Left lobe of liver (tissue), 2 donors: ENCODE measurements around the gene ITSN1. TPM values are rescaled to one million over a fixed set of nuclear protein-coding genes. Genes with fewer than 3 reads are reported as not detected.

Experiments used
- ATAC-seq: fragments of 200-7000 bp; cut with Tn5 transposase; one replicate; pipeline ENCODE4 v1.9.1; 2020; ENCODE audit warnings: mild to moderate bottlenecking, moderate library complexity
- DNase-seq: peaks from one replicate; pipeline ENCODE4 v3.0.0-alpha.2; 2020; ENCODE audit warnings: low spot score
- total RNA-seq: library from RNA; stranded (reverse); gene quantifications from one replicate; pipeline ENCODE4 v1.2.1, GENCODE V29; 2021
- donor health status: DM: no; HTN: no; CAD: no; lungs with moderate emphysema.
- donor health status: DM: no; HTN: yes; CAD: no.

The ITSN1 gene
- total RNA-seq, 1 donor from 2014 or later = 33.6 TPM

DNA sequence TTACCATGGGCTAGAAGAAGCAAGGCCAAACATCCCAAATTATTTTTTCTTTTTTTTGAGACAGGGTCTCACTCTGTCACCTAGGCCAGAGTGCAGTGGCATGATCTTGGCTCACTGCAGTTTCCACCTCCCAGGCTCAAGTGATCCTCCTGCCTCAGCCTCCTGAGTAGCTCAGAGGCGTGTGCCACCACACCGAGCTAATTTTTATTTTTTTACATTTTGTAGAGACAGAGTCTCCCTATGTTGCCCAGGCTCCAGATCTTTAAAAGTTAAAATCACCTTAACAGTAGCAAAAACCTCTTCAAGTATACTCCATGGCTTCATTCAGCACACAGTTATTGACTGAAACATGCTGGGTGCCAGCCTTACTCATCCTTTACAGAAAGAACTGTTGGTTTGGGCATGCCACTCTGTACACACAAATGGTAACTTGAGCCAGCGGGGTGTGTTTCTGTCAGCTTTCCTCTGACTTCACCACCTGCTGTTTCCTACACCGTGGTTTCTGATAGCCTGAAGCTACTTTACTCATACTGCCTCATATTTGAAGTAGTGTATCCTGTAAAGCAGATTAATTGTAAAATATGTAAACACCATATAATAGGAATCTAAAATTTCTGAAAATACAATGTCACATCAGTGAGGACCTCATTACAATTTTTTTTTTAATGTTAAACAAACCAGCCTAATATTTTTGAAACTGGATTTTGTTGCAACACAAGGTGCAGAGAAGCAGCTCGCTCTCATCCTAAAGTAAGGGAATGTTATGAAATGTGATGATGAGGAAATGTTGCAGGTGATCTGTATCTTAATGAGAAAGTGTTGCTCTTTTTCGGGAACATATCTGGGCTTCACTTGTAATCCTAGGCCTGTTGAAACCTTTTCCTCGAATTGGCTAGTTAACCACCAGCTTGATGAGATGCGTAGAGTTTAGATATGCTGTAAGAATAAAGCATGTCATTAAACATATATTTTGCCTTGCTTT lies 159.4 kb downstream of the ITSN1 start:
- DNase-seq (peak; percentile 66), ATAC-seq (peak; percentile 87)

DNA sequence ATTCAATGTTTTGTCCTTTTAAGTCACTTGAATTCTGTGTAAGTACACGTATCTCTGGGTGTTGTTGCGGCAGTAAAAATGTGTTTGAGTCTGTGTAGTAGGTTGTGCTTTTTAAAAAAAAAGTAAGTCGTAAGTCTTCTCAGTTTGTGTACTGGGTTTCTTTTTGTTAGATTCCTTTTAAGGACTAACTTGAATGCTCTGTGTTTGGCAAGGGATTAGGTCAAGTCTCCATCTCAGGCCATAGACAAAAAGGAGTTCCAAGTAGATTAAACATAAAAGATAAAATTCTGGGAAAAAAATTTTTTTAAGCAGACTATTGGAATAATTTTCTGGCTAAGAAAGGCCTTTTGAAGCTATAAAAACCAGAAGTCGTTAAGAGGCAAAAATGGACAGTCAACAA lies 160.2 kb downstream of the ITSN1 start:
- DNase-seq (no peak), ATAC-seq (no peak)

DNA sequence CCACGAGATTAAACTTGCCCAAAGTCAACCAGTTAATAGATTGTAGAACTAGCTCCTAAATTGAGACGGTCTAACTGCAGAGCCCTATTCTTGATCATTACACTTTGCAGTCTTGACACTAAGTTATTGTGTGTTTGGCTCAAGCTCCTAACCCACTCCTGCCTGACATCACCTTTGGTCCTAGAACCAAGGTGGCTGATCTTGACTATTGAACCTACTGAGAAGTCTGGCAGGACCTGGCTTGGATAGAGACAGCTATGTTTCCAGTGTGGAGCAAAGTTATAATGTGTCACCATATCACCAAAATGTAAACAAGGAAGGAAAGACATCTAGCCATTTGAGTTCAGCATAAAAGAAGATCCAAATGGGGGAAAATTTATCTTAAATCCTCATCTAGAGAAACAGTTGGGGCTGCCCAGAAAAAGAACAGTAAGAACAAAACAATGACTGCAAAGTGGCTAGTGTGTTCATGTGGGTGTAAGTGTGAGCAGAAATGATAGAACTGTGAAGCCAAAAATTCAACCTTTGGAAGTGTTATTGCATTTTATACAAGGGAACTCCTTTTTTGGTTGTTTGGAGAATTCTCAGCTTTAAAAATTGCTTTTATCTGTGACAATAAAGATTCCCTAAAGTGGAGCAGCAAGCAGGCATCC lies 166.5 kb downstream of the ITSN1 start:
- DNase-seq (no peak), ATAC-seq (peak; percentile 56)

DNA sequence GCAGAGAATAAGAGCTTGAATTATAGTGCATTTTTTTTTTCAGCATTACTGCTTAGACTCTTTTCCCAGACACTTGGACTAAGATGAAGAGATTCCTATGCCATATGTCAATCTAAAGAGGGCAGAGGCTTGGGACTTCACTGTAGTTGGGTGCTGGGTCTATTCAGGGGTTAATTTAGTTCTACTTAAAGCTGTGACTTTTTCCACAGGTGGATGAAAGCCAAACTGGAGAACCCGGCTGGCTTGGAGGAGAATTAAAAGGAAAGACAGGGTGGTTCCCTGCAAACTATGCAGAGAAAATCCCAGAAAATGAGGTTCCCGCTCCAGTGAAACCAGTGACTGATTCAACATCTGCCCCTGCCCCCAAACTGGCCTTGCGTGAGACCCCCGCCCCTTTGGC lies 168.5 kb downstream of the ITSN1 start:
- ATAC-seq (no peak), DNase-seq (no peak)

DNA sequence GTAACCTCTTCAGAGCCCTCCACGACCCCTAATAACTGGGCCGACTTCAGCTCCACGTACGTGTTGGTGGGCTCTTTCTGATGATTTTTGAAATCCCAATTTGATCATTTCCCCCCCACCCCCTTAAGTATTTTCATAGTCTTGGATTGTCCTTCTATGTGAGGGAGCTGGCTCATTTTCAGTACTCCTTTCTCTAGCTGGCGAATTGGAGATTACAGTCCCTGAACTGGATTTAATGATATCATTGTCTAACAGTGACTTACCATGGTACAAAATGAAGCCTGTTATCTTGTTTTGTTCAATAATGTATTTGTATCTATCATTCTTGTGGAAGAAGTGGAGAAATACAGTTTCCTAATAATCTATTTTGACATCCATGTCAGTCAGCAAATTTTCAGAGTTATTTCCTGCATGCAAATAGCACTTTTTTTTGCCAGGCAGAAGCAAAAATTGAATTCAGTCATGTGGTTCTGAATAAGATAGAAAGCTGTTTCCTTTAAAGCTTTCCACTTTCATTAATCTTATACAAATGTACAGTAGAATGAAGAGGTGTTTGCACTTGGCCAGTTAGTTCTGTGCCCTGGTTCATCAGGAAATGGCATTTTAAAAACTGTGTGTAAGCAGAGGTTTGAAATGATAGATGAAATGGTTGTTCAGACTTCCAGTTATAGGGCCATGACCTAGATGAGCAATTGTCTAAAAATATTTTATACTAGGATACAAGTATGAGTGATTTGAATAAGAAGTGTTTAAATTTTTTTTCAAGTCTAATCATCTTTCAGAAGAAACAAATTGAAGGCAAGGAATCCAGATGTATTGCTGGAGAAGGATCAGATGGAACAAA lies 169.1 kb downstream of the ITSN1 start:
- DNase-seq = no peak
- no peak for ATAC-seq

DNA sequence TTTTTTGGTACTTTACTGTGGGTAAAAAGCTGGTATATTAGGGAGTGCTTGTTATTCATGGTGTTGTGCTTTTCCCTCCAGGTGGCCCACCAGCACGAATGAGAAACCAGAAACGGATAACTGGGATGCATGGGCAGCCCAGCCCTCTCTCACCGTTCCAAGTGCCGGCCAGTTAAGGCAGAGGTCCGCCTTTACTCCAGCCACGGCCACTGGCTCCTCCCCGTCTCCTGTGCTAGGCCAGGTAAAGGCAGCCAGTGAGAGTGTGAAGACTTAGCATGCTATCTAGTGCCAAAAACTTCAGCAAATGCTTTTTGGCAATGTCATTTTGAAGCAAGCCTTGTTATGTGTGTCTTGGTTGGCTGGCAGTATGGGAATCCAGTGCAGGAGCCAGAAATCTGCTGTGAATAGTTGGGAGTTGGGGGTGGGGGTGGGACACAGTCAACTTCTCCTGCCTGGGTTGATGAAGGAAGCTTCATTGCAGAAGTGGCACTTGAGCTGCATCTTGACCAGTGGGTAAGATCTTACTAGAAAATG lies 171.6 kb downstream of the ITSN1 start:
- DNase-seq (no peak), ATAC-seq (no peak)

DNA sequence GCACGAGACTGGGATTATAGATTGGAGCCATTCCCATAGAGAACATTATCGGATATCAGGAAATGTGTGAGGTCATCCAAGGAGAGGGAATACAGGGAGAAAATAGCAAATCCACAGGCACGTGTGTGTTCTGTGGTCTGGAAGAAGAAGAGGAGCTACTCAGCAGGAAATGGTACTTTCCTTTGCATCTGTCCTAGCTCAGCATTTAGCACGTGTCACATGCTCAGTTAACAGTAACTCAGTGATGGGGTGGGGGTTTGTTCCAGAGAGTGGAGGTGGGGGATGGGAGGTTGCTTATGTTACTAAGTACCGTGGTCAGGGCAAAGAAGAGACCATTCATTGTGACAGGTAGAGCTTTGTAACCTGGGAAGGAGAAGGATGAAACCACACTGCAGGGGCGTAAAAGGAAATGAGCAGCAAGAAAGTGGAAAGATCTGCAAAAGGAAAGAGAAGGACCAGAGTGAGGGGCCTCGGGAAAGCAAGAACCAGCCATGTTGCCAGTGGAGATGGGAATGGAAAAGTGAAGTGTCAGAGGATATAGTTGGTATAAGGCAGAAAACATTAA lies 172.9 kb downstream of the ITSN1 start:
- DNase-seq (no peak), ATAC-seq (peak; percentile 31)

DNA sequence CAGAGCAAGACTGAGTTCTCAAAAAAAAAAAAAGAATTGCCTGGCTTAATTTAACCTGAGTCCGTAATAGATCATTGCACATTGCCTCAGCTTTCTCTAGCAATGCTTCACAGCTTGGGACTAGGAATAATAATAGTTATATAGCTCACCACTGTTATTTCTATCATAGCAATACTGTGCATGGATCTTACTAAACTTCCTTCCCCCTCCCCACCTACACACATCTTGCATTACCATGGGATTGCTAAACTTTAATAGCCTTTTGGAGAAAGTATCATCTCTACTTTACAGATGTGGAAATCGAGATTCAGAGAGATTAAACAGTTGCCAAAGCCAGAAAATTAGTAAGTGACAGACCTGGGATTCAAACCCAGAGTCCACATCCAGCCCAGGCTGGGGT lies 173.9 kb downstream of the ITSN1 start:
- ATAC-seq (no peak), DNase-seq (no peak)

DNA sequence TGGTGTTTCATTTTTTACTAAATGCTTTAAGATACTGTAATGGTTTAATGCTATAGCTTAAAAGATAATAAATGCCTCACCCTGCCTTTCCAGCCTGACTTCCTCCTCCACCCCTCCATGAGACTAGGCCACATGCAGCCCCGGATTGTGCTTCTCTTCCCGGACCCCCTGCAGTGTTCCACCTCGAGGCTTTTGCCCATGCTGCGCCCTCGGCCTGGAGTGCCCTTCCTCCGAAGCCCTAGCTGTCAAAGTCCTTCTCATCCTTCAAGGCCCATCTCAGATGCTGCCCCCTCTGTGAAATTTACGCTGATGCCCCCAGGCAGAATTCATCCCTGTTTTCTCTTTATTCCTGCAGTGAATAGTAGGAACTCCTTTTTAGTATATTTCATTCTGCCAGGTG lies 174.8 kb downstream of the ITSN1 start:
- DNase-seq = no peak
- ATAC-seq = no peak

DNA sequence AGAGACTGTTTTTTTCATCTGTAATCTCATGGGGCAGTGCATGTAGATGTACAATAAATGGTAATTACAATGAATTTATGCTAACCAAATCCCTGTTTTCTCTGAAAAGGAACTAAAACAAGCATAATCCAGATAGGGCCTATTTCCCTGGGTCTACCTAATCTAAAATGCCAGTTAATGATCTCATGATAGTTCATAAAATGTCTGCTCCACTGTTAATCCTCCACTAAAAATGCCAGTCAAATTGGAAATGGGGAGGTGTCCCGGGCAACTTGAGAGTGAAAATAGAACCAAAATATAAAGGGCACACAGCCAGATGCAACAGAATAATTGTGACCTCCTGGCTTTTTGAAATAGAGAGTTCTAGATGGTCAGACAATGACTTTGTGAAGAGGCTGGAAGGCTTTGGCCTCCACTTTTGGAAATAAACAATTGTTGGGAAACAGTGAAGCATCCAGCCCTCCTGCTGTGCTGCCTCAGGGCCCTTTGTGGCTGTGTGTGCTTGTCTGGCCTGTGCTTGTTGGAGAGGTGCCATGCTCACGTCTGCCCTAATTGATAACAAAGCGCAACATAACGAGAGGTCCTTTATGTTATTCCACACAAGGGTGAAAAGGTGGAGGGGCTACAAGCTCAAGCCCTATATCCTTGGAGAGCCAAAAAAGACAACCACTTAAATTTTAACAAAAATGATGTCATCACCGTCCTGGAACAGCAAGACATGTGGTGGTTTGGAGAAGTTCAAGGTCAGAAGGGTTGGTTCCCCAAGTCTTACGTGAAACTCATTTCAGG lies 175.6 kb downstream of the ITSN1 start:
- no peak for ATAC-seq

DNA sequence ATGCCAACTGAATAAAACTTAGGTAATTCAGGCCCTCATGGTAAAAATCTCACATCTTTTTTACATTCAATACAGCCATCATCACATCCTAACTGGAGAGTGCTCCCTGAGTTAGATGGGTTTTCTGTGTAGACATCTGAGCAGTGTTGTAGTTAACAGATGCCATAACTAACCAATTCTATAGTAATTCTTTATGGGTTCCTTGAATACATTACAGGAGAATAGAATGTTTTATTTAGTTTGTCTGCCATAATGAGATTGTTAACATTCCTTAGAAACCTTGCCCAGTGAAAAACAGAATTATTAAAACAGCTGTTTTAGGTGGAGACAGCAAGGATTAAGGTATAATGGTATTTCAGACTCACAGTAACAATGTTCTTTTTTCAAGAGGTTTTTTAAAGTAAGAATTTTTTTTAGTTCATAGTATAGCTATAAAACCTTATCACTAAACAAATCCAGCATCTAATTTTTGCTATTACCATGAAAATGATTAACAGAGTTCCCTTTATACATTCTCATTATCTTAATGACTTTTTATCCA lies 178.0 kb downstream of the ITSN1 start:
- ATAC-seq (no peak), DNase-seq (no peak)

More for the DNA sequence above, 175.6 kb downstream of the ITSN1 start:
- no peak for DNase-seq

DNA sequence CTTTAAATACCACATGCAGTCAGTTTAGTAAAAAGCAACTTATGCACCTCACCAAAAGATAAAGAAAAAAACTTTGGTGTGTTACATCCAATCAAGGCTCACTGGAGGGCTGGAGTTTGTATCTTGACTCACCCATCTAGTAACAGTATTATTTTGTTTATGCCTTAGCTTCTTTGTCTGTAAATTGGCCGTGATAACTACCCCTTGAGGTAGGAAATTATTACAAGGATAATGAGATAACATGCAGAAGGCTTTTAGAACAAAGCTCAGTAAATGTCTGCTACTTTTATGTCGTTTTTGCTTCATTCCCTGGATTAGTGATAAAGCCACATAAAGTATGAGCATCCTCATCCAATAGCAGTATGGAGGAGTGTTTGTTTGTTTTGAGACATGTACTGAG lies 178.5 kb downstream of the ITSN1 start:
- DNase-seq (no peak), ATAC-seq (no peak)

DNA sequence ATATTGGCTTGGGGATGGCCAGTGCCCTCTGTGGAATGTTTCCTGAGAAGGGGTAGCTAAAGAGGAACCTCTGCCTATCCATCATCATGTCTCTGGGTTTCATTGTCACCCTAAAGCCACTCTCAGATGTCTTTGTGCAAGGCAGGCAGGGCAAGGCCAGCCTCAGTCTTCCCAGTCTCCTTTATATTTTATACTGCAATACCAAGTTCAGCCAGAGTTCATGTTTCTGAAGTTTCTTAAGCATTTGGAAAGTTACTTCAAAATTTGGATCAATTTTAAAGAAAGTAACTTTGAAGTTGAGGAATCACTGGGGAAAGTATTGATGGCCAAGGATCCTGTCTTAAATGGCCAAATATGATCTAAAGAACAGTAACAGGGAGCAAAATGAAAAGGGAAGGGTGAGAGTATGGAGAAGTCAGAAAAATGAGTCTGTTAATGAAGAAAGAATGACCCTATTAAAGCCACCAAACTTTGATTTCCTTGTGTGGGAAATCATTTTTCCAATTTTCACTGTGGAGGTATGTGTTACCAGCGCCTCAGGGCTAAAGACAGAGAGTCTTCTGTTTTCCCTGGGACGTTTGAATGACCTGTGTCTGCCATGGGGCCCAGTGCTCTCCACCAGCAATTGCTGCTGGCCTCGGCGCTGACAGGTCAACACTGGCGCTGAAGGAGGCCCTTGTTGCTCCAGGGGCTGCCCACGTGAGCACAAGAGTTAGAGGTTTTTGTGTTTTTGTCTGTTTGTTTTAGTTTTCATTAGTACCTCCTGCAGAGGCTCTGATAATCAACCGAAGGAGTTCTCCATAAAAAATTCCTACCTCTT lies 179.4 kb downstream of the ITSN1 start:
- ATAC-seq (no peak), DNase-seq (no peak)

DNA sequence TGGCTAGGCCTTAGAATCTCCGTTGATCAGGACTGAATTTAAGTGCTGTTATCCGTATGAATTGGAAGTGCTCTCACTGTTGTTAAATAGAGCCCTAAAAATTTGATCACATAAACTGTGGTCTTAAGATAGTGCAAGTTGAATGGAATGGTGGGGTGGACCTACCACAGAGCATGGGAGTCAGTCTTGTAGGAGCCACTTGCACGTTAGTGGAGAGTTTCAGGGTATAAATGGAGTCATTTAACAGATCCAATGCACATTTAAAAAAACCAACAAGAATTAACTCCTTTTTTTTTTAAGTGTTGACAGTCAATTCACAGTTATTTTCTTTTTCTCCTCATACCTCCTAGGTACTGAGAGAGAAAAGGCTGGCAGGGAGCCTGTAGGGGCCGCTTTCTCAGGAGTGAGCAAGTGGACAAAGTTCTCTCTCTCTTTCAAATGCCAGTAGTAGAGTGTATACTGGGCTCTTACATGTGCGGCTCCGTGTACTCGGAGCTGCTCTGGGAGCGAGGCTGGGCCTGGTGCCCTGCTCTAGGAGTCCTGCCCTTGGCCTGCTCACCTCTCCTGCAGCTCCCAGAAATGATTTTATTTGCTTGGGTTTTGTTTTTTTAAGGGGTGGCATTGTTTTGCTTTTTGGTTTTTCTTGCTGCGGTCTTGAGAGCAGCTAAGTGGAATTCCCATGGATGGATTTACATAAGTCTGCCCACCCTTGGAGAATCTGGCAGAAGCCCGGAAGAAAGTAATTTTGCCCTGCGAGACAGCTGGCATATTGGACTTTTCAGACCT lies 182.0 kb downstream of the ITSN1 start:
- ATAC-seq (peak; percentile 90), DNase-seq (no peak)

DNA sequence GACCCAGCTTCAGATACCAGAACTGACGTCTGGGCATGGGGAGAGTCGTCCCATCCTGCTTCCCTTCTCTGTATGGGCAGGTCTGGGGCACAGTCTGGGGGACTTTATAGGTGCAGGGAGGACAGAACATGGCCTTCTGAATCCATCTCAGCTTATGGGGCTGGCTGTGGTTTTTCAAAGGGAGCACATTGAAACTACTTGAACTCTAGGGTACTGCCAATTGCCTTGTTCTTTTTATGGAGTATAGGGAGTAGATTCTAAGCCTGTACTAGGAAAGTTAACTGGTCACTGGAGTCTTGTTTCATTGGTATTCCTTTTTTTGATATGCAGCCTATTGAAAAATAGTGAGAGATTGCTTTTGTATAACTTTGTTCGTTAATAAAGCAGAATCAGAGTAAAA lies 183.1 kb downstream of the ITSN1 start:
- ATAC-seq (no peak), DNase-seq (no peak)

DNA sequence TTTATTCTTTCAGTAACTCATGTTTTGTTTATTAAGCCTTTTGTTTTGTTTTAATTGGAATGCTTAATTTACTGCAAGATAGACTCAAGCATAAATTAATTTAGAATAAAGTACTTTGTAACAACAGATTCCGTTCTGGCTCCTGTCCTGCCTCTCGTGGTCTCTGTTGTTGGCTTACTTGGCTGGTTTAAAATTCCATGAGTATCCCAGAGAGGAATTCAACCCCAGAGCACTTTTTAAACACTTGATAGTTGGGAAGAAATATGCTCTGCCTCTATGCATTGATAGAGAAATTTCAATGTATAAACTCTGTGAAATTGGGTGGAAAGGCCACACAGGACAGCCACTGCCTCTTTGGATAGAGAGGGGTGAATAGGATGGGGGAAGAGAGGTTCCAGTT lies 183.6 kb downstream of the ITSN1 start:
- DNase-seq = no peak
- no peak for ATAC-seq

DNA sequence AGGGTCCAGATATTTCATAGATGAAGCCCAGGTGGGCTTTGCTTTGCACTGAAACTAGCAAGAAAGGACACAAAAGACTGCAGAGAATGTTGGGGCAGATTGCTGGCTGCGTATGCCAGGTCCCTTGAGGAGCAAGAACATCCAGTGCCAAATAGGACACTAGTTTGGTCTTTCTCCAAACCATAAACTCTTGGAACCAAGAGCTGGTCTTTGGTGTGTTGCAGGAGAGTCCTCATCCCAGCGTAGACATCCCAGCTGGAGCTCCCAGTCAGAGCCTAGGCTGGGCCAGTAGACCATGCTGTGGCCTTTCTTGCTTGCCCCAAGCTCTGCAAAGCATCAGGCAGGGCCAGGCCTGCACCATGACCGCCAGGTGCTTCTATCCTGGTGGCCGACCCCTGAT lies 185.8 kb downstream of the ITSN1 start:
- ATAC-seq (no peak), DNase-seq (no peak)

DNA sequence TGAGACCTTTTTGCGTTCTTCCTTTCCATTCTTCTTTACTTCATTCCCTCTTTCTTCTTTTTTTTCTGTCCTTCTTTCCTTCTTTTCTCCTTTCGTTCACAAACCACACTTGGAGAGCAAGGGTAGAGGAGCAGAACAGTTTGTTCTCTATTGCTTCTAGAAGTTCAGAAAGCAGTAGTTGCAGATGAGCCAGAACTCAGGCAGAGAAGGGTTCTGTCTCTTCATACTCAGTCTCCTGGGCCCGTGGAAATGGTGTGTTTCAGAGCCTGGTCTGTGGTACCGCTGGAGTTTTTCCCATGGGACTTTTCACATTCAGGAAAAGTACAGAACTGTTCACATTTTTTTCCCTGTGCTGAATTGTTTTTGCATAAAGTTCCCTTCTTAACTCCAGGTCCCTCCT lies 186.3 kb downstream of the ITSN1 start:
- ATAC-seq (no peak), DNase-seq (no peak)
